Ovary (tissue), 9 donors: Measurements from ENCODE around the gene SOCS6. TPM values are rescaled to one million over a fixed set of nuclear protein-coding genes. Genes with fewer than 3 reads are reported as not detected.
"Not testable (repeated sequence)": the region's sequence is repeated elsewhere in the genome, so short reads cannot be mapped to it uniquely, and the experiment has no call there.

Experiments
- DNase-seq, 5 donors: peaks; one replicate each; pipeline ENCODE4 v3.0.0-alpha.2; 2019 to 2020
- H3K27ac ChIP-seq, 2 donors: fragments of 200-600 bp; one replicate each; pipeline versions ENCODE4 v1.5.1 to v1.8.0; 2019 to 2022
- H3K27me3 ChIP-seq: fragments of 200-600 bp; one replicate; pipeline ENCODE4 v1.8.0; 2022
- H3K36me3 ChIP-seq: fragments of 200-600 bp; sonication (generic); one replicate; pipeline ENCODE4 v1.5.1; 2019
- H3K4me1 ChIP-seq: one replicate; pipeline ENCODE4 v1.8.1; 2013; ENCODE audit warnings: mild to moderate bottlenecking, moderate library complexity; ENCODE audit not compliant: insufficient read depth
- H3K4me3 ChIP-seq: fragments of 200-600 bp; sonication (generic); one replicate; pipeline ENCODE4 v1.5.1; 2017
- H3K9me3 ChIP-seq, 2 donors: fragments of 200-600 bp in 1 of 2; sonication (generic) in 1 of 2; one replicate each; pipeline versions ENCODE4 v1.5.1 to v1.8.1; 2013 to 2019; ENCODE audit warnings: mild to moderate bottlenecking in 1 of 2, moderate library complexity in 1 of 2
- CTCF ChIP-seq, 3 donors: fragments of 450-650 bp in 2 of 3; fragments of 200-600 bp in 1 of 3; IDR thresholded peaks; one replicate each; pipeline versions ENCODE4 v1.5.1 to v1.8.0; 2016 to 2022; ENCODE audit warnings: antibody characterized with exemption in 3 of 3, mild to moderate bottlenecking in 1 of 3
- EP300 ChIP-seq: sonication (generic); formaldehyde crosslinking; IDR thresholded peaks from one replicate; pipeline ENCODE4 v1.6.1; 2017; ENCODE audit warnings: antibody characterized with exemption
- POLR2A ChIP-seq: fragments of 450-650 bp; IDR thresholded peaks from one replicate; pipeline ENCODE4 v1.6.1; 2017; ENCODE audit warnings: antibody characterized with exemption, mild to moderate bottlenecking, moderate library complexity
- WGBS, 3 donors: extraction: QIAGEN DNeasy Blood & Tissue Kit in 1 of 3; methylation state at CpG; one replicate each; pipeline versions ENCODE4 v1.1.5 to v1.1.7; 2013 to 2017; 5-methylcytosine and 5-hydroxymethylcytosine counted together
- intact Hi-C, 4 donors: fragments of 100-400 bp; cut with DNase I; formaldehyde crosslinking; loops; one replicate each; pipeline versions ENCODE4 v1.11.0 to v1.15.1; 2022 to 2023
- polyA plus RNA-seq, 2 donors: library from polyadenylated mRNA; stranded (reverse); fragments of 200-250 nt in 1 of 2; fragments of 350-450 nt in 1 of 2; fragmentation: Illumina TruSeq in 1 of 2; extraction: RNeasy Lipid Tissue Mini Kit (QIAGEN cat#74804) in 1 of 2; gene quantifications; one replicate each; pipeline ENCODE4 v1.2.3, GENCODE V29; 2013 to 2014
- total RNA-seq, 7 donors: library from RNA; depleted of rRNA in 2 of 7; stranded (reverse); fragments of >200 nt in 2 of 7; fragmentation: NEBNext Ultra II Directional in 3 of 7; extraction: Animal tissue kit (Norgen Biotek cat#: 25700) in 3 of 7; gene quantifications; one replicate each; pipeline versions ENCODE4 v1.1.0 to v1.2.4, GENCODE V29; 2016 to 2023
- donor health status: DM: no; HTN: no; CAD: no; lungs with moderate emphysema.
- donor health status: DM: no; HTN: no; CAD: no.
- donor health status: Bipolar disorder and iron deficiency.
- donor health status: DM: yes; HTN: yes; CAD: no.
- donor health status: DM: no; HTN: no; CAD: no.
- donor health status: DM: yes; HTN: yes; CAD: no.

The SOCS6 gene
- total and polyA plus RNA-seq, 9 donors: 8.1 to 23.8 (median 16.6) TPM

GRCh38 chr18:70339915-70340314 lies 51.1 kb downstream of the SOCS6 start:
- Histone ChIP-seq H3K27me3 (no peaks in the 10 kb centered on the region), H3K27ac (no peak overlapping the region), H3K4me1 (no peaks in the 10 kb centered on the region), H3K4me3 (no peak overlapping the region), H3K9me3 (no peaks in the 10 kb centered on the region), H3K36me3 (no peaks in the 10 kb centered on the region)
- intact Hi-C loops: no loop called here
- no peak for DNase-seq
- TF ChIP-seq CTCF (IDR thresholded peaks at IDR 0.05) (no peak), POLR2A (no peak), EP300 (no peak)

- H3K4me1 ChIP-seq, H3K36me3 ChIP-seq, H3K9me3 ChIP-seq, H3K27me3 ChIP-seq, intact Hi-C loops, H3K4me3 ChIP-seq, H3K27ac ChIP-seq, DNase-seq: not testable (repeated sequence)
- 94 to 97% (median 96%) methylated on average over 3 of the region's 3 CpGs for WGBS, 3 donors
These were observed 59.6 kb downstream of the SOCS6 start for GRCh38 chr18:70348481-70348880.

- Histone ChIP-seq H3K4me3 (no peak overlapping the region), H3K27me3 (no peaks in the 10 kb centered on the region), H3K36me3 (no peaks in the 10 kb centered on the region), H3K27ac (no peak overlapping the region), H3K4me1 (no peaks in the 10 kb centered on the region), H3K9me3 (no peaks in the 10 kb centered on the region)
- TF ChIP-seq POLR2A: no peak
- TF ChIP-seq EP300: no peak
- TF ChIP-seq CTCF (IDR thresholded peaks at IDR 0.05): no peak
- DNase-seq: no peak
- intact Hi-C loops: no loop called here
These were observed 60.5 kb downstream of the SOCS6 start for GRCh38 chr18:70349316-70349715.

- 93 to 94% (median 93%) methylated on average over 4 of the region's 4 CpGs for WGBS, 3 donors
- no peaks in the 10 kb centered on the region for H3K9me3 ChIP-seq
- H3K36me3 ChIP-seq: no peaks in the 10 kb centered on the region
- H3K4me1 ChIP-seq: no peaks in the 10 kb centered on the region
- DNase-seq: no peak
- intact Hi-C loops: no loop called here
- H3K4me3 ChIP-seq: no peak overlapping the region
- no peak for TF ChIP-seq POLR2A
- no peak for TF ChIP-seq CTCF (IDR thresholded peaks at IDR 0.05)
- TF ChIP-seq EP300: no peak
- no peaks in the 10 kb centered on the region for H3K27me3 ChIP-seq
- no peak overlapping the region for H3K27ac ChIP-seq
These were observed 65.2 kb downstream of the SOCS6 start for GRCh38 chr18:70354080-70354479.

GRCh38 chr18:70354771-70355170 lies 65.9 kb downstream of the SOCS6 start:
- Histone ChIP-seq H3K9me3 (no peaks in the 10 kb centered on the region), H3K27ac (no peak overlapping the region), H3K4me1 (no peaks in the 10 kb centered on the region), H3K27me3 (no peaks in the 10 kb centered on the region), H3K36me3 (no peaks in the 10 kb centered on the region), H3K4me3 (no peak overlapping the region)
- TF ChIP-seq EP300 (no peak), CTCF (IDR thresholded peaks at IDR 0.05) (no peak), POLR2A (no peak)
- intact Hi-C loops: no loop called here
- WGBS, 3 donors: 91 to 94% (median 94%) methylated on average over 2 of the region's 2 CpGs
- DNase-seq: no peak
